Measurements from ENCODE around the gene AKAP6. TPM values are rescaled to one million over a fixed set of nuclear protein-coding genes. Genes with fewer than 3 reads are reported as not detected.
"Not testable (repeated sequence)": the region's sequence is repeated elsewhere in the genome, so short reads cannot be mapped to it uniquely, and the experiment has no call there.

The AKAP6 gene
- polyA plus RNA-seq, 2 donors = 1.5 to 1.6 TPM

- H3K27me3 ChIP-seq (ENCODE audit: control insufficient read depth in 1 of 2, insufficient read depth in 2 of 2, low read length in 2 of 2) = no peaks in the 10 kb centered on the region
- H3K4me1 ChIP-seq (ENCODE audit: control insufficient read depth in 2 of 2, insufficient read depth in 2 of 2, low read length in 1 of 2) = peaks cover 0 to 7% of the 10 kb centered on the region in 2 donors
- H3K4me3 ChIP-seq (ENCODE audit: low read depth in 1 of 2, low read length in 2 of 2) = no peak overlapping the region
- H3K9me3 ChIP-seq (ENCODE audit: control insufficient read depth in 2 of 2, insufficient read depth in 1 of 2, low read depth in 1 of 2, low read length in 1 of 2) = no peaks in the 10 kb centered on the region
- H3K36me3 ChIP-seq (ENCODE audit: control insufficient read depth in 2 of 2, insufficient read depth in 2 of 2, low read length in 1 of 2) = no peaks in the 10 kb centered on the region
- H3K27ac ChIP-seq (ENCODE audit: low read depth in 2 of 2, low read length in 1 of 2) = peak overlapping the region in 1 of 2 donors; percentile 7
- WGBS, 2 donors = 45 to 59% methylated on average over 4 of the region's 4 CpGs
Measured at GRCh38 chr14:32366986-32367385, 37.9 kb downstream of the AKAP6 start.

DNA sequence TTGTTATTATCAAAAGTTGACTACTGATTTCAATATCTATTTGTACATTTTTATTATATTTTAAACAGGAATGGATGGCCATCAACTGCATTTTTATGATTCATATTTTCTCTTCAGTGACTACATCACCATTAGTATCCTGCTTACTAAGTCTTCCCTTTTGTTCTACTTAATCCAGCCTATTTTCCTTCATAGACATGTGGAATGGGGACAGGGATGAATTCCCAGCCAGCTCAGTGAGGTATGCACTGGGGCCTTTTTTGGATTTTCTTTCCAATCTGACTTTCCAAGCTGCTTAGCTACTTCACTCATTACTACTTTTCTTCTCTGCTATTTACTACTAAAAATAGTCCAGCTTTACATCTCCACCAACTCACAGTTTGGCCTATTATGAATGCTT is 38.4 kb downstream of the AKAP6 start:
- peaks cover 0 to 7% of the 10 kb centered on the region in 2 donors for H3K4me1 ChIP-seq (ENCODE audit: control insufficient read depth in 2 of 2, insufficient read depth in 2 of 2, low read length in 1 of 2)
- H3K4me3 ChIP-seq (ENCODE audit: low read depth in 1 of 2, low read length in 2 of 2) = no peak overlapping the region
- no peaks in the 10 kb centered on the region for H3K9me3 ChIP-seq (ENCODE audit: control insufficient read depth in 2 of 2, insufficient read depth in 1 of 2, low read depth in 1 of 2, low read length in 1 of 2)
- H3K36me3 ChIP-seq (ENCODE audit: control insufficient read depth in 2 of 2, insufficient read depth in 2 of 2, low read length in 1 of 2) = no peaks in the 10 kb centered on the region
- H3K27ac ChIP-seq (ENCODE audit: low read depth in 2 of 2, low read length in 1 of 2) = no peak overlapping the region
- no peaks in the 10 kb centered on the region for H3K27me3 ChIP-seq (ENCODE audit: control insufficient read depth in 1 of 2, insufficient read depth in 2 of 2, low read length in 2 of 2)

GRCh38 chr14:32368107-32368506 is 39.0 kb downstream of the AKAP6 start:
- H3K9me3 ChIP-seq (ENCODE audit: control insufficient read depth in 2 of 2, insufficient read depth in 1 of 2, low read depth in 1 of 2, low read length in 1 of 2) = no peaks in the 10 kb centered on the region
- 79 to 92% methylated on average over 3 of the region's 3 CpGs for WGBS, 2 donors

GRCh38 chr14:32370714-32371113 is 41.6 kb downstream of the AKAP6 start:
- no peaks in the 10 kb centered on the region for H3K27me3 ChIP-seq (ENCODE audit: control insufficient read depth in 1 of 2, insufficient read depth in 2 of 2, low read length in 2 of 2)
- no peak overlapping the region for H3K27ac ChIP-seq (ENCODE audit: low read depth in 2 of 2, low read length in 1 of 2)
- no peak overlapping the region for H3K4me3 ChIP-seq (ENCODE audit: low read depth in 1 of 2, low read length in 2 of 2)
- peaks cover 0 to 2% of the 10 kb centered on the region in 2 donors for H3K4me1 ChIP-seq (ENCODE audit: control insufficient read depth in 2 of 2, insufficient read depth in 2 of 2, low read length in 1 of 2)
- H3K9me3 ChIP-seq (ENCODE audit: control insufficient read depth in 2 of 2, insufficient read depth in 1 of 2, low read depth in 1 of 2, low read length in 1 of 2) = no peaks in the 10 kb centered on the region
- H3K36me3 ChIP-seq (ENCODE audit: control insufficient read depth in 2 of 2, insufficient read depth in 2 of 2, low read length in 1 of 2) = no peaks in the 10 kb centered on the region
- WGBS, 2 donors = 13 to 42% methylated on average over 1 of the region's 1 CpG

More at GRCh38 chr14:32368107-32368506, 39.0 kb downstream of the AKAP6 start:
- H3K27me3 ChIP-seq (ENCODE audit: control insufficient read depth in 1 of 2, insufficient read depth in 2 of 2, low read length in 2 of 2) = no peaks in the 10 kb centered on the region
- H3K27ac ChIP-seq (ENCODE audit: low read depth in 2 of 2, low read length in 1 of 2) = no peak overlapping the region
- no peaks in the 10 kb centered on the region for H3K36me3 ChIP-seq (ENCODE audit: control insufficient read depth in 2 of 2, insufficient read depth in 2 of 2, low read length in 1 of 2)
- peaks cover 0 to 7% of the 10 kb centered on the region in 2 donors for H3K4me1 ChIP-seq (ENCODE audit: control insufficient read depth in 2 of 2, insufficient read depth in 2 of 2, low read length in 1 of 2)
- no peak overlapping the region for H3K4me3 ChIP-seq (ENCODE audit: low read depth in 1 of 2, low read length in 2 of 2)

GRCh38 chr14:32372154-32372553 is 43.1 kb downstream of the AKAP6 start:
- Histone ChIP-seq H3K9me3 (ENCODE audit: control insufficient read depth in 2 of 2, insufficient read depth in 1 of 2, low read depth in 1 of 2, low read length in 1 of 2) (no peaks in the 10 kb centered on the region), H3K4me3 (ENCODE audit: low read depth in 1 of 2, low read length in 2 of 2) (no peak overlapping the region), H3K27ac (ENCODE audit: low read depth in 2 of 2, low read length in 1 of 2) (no peak overlapping the region), H3K4me1 (ENCODE audit: control insufficient read depth in 2 of 2, insufficient read depth in 2 of 2, low read length in 1 of 2) (no peaks in the 10 kb centered on the region), H3K36me3 (ENCODE audit: control insufficient read depth in 2 of 2, insufficient read depth in 2 of 2, low read length in 1 of 2) (no peaks in the 10 kb centered on the region), H3K27me3 (ENCODE audit: control insufficient read depth in 1 of 2, insufficient read depth in 2 of 2, low read length in 2 of 2) (no peaks in the 10 kb centered on the region)
- WGBS, 2 donors = 19 to 42% methylated on average over 2 of the region's 2 CpGs

- H3K27ac ChIP-seq (ENCODE audit: low read depth in 2 of 2, low read length in 1 of 2); H3K9me3 ChIP-seq (ENCODE audit: control insufficient read depth in 2 of 2, insufficient read depth in 1 of 2, low read depth in 1 of 2, low read length in 1 of 2); H3K27me3 ChIP-seq (ENCODE audit: control insufficient read depth in 1 of 2, insufficient read depth in 2 of 2, low read length in 2 of 2); H3K36me3 ChIP-seq (ENCODE audit: control insufficient read depth in 2 of 2, insufficient read depth in 2 of 2, low read length in 1 of 2); H3K4me3 ChIP-seq (ENCODE audit: low read depth in 1 of 2, low read length in 2 of 2); H3K4me1 ChIP-seq (ENCODE audit: control insufficient read depth in 2 of 2, insufficient read depth in 2 of 2, low read length in 1 of 2): not testable (repeated sequence)
- 73 to 83% methylated on average over 3 of the region's 3 CpGs for WGBS, 2 donors
Measured at GRCh38 chr14:32373174-32373573, 44.1 kb downstream of the AKAP6 start.

DNA sequence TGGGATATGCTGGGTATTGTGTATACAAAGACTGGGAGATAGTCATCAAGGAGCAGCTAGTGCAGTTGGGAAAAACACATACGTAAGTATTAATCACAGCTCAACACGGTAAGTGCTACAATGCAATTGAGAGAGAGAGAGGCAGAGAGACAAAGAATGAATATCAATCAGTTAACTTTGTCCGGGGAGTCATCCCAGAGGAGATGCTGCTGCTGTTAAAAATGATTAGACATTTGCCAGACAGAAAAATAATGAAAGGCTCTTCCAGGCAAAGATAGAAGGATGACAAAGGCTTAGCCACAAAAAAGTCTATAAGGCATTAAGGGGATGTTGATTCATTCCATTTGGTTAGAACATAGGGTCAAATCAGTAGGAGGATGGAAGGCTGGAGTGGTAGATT is 45.1 kb downstream of the AKAP6 start:
- H3K27ac ChIP-seq (ENCODE audit: low read depth in 2 of 2, low read length in 1 of 2) = no peak overlapping the region
- no peaks in the 10 kb centered on the region for H3K4me1 ChIP-seq (ENCODE audit: control insufficient read depth in 2 of 2, insufficient read depth in 2 of 2, low read length in 1 of 2)
- WGBS, 2 donors = 71 to 76% methylated on average over 3 of the region's 3 CpGs

GRCh38 chr14:32375663-32376062 is 46.6 kb downstream of the AKAP6 start:
- no peaks in the 10 kb centered on the region for H3K36me3 ChIP-seq (ENCODE audit: control insufficient read depth in 2 of 2, insufficient read depth in 2 of 2, low read length in 1 of 2)
- 56 to 67% methylated on average over 2 of the region's 2 CpGs for WGBS, 2 donors
- H3K27ac ChIP-seq (ENCODE audit: low read depth in 2 of 2, low read length in 1 of 2) = no peak overlapping the region
- no peak overlapping the region for H3K4me3 ChIP-seq (ENCODE audit: low read depth in 1 of 2, low read length in 2 of 2)
- no peaks in the 10 kb centered on the region for H3K4me1 ChIP-seq (ENCODE audit: control insufficient read depth in 2 of 2, insufficient read depth in 2 of 2, low read length in 1 of 2)
- no peaks in the 10 kb centered on the region for H3K9me3 ChIP-seq (ENCODE audit: control insufficient read depth in 2 of 2, insufficient read depth in 1 of 2, low read depth in 1 of 2, low read length in 1 of 2)
- no peaks in the 10 kb centered on the region for H3K27me3 ChIP-seq (ENCODE audit: control insufficient read depth in 1 of 2, insufficient read depth in 2 of 2, low read length in 2 of 2)

More for the DNA sequence above, 45.1 kb downstream of the AKAP6 start:
- no peak overlapping the region for H3K4me3 ChIP-seq (ENCODE audit: low read depth in 1 of 2, low read length in 2 of 2)
- no peaks in the 10 kb centered on the region for H3K36me3 ChIP-seq (ENCODE audit: control insufficient read depth in 2 of 2, insufficient read depth in 2 of 2, low read length in 1 of 2)
- no peaks in the 10 kb centered on the region for H3K9me3 ChIP-seq (ENCODE audit: control insufficient read depth in 2 of 2, insufficient read depth in 1 of 2, low read depth in 1 of 2, low read length in 1 of 2)
- H3K27me3 ChIP-seq (ENCODE audit: control insufficient read depth in 1 of 2, insufficient read depth in 2 of 2, low read length in 2 of 2) = no peaks in the 10 kb centered on the region

GRCh38 chr14:32377046-32377646 is 48.0 kb downstream of the AKAP6 start:
- Histone ChIP-seq H3K36me3 (ENCODE audit: control insufficient read depth in 2 of 2, insufficient read depth in 2 of 2, low read length in 1 of 2) (no peaks in the 10 kb centered on the region), H3K4me3 (ENCODE audit: low read depth in 1 of 2, low read length in 2 of 2) (no peak overlapping the region), H3K27me3 (ENCODE audit: control insufficient read depth in 1 of 2, insufficient read depth in 2 of 2, low read length in 2 of 2) (no peaks in the 10 kb centered on the region), H3K4me1 (ENCODE audit: control insufficient read depth in 2 of 2, insufficient read depth in 2 of 2, low read length in 1 of 2) (no peaks in the 10 kb centered on the region), H3K9me3 (ENCODE audit: control insufficient read depth in 2 of 2, insufficient read depth in 1 of 2, low read depth in 1 of 2, low read length in 1 of 2) (no peaks in the 10 kb centered on the region), H3K27ac (ENCODE audit: low read depth in 2 of 2, low read length in 1 of 2) (no peak overlapping the region)
- 86 to 91% methylated on average over 5 of the region's 5 CpGs for WGBS, 2 donors

- no peaks in the 10 kb centered on the region for H3K4me1 ChIP-seq (ENCODE audit: control insufficient read depth in 2 of 2, insufficient read depth in 2 of 2, low read length in 1 of 2)
- H3K36me3 ChIP-seq (ENCODE audit: control insufficient read depth in 2 of 2, insufficient read depth in 2 of 2, low read length in 1 of 2) = no peaks in the 10 kb centered on the region
- no peaks in the 10 kb centered on the region for H3K27me3 ChIP-seq (ENCODE audit: control insufficient read depth in 1 of 2, insufficient read depth in 2 of 2, low read length in 2 of 2)
- H3K27ac ChIP-seq (ENCODE audit: low read depth in 2 of 2, low read length in 1 of 2) = no peak overlapping the region
- no peak overlapping the region for H3K4me3 ChIP-seq (ENCODE audit: low read depth in 1 of 2, low read length in 2 of 2)
- no peaks in the 10 kb centered on the region for H3K9me3 ChIP-seq (ENCODE audit: control insufficient read depth in 2 of 2, insufficient read depth in 1 of 2, low read depth in 1 of 2, low read length in 1 of 2)
Measured at GRCh38 chr14:32378284-32378683, 49.2 kb downstream of the AKAP6 start.

Measured in esophagus (tissue), 2 donors.